SK-N-MC (cell line): ENCODE data around the gene SMCO4.

Experiments
- DNase-seq: peaks from one replicate; pipeline ENCODE4 v3.0.0-alpha.2; 2011; ENCODE audit warnings: low read depth, low spot score
- H3K27ac ChIP-seq: fragments of 200-600 bp; sonication (generic); 2 replicates; pipeline ENCODE4 v1.5.1; 2016; ENCODE audit warnings: mixed run types
- H3K36me3 ChIP-seq: fragments of 200-600 bp; sonication (generic); 2 replicates; pipeline ENCODE4 v1.6.1; 2017; ENCODE audit warnings: antibody characterized with exemption, low read length, mixed read lengths; ENCODE audit not compliant: insufficient read depth
- H3K4me3 ChIP-seq: fragments of 200-600 bp; sonication (generic); 2 replicates; pipeline ENCODE4 v1.5.1; 2016
- H3K9ac ChIP-seq: fragments of 200-600 bp; sonication (generic); 2 replicates; pipeline ENCODE4 v1.8.0; 2017; ENCODE audit warnings: mixed run types, mixed read lengths; ENCODE audit not compliant: insufficient read length
- H3K9me3 ChIP-seq: fragments of 200-600 bp; sonication (generic); 2 replicates; pipeline ENCODE4 v1.6.1; 2017; ENCODE audit warnings: low read depth, mild to moderate bottlenecking, antibody characterized with exemption, low read length, moderate library complexity, mixed read lengths
- EZH2 ChIP-seq: fragments of 200-600 bp; sonication (generic); IDR thresholded peaks from one replicate; pipeline ENCODE4 v1.6.1; 2017; ENCODE audit warnings: antibody characterized with exemption
- FOXP2 ChIP-seq: optimal IDR thresholded peaks from 2 replicates; pipeline ENCODE3; 2011; ENCODE audit warnings: mild to moderate bottlenecking, moderate library complexity; ENCODE audit not compliant: insufficient read depth; ENCODE audit errors: extremely low read length, control extremely low read depth
- POLR2AphosphoS5 ChIP-seq: IDR thresholded peaks from 2 replicates; pipeline ENCODE4 v1.6.1; 2012; ENCODE audit warnings: mild to moderate bottlenecking, low read depth, low read length, borderline replicate concordance

SMCO4 gene

GRCh38 chr11:93567401-93567895, 24.3 kb upstream of the SMCO4 start:
- no peaks in the 10 kb centered on the region for H3K36me3 ChIP-seq
- DNase-seq, result no peak
- TF ChIP-seq POLR2AphosphoS5 (no peak), EZH2 (no peak), FOXP2 (no peak)
- no peak overlapping the region for H3K4me3 ChIP-seq
- H3K9me3 ChIP-seq, result no peaks in the 10 kb centered on the region
- no peak overlapping the region for H3K9ac ChIP-seq
- no peak overlapping the region for H3K27ac ChIP-seq

- TF ChIP-seq FOXP2 (no peak), POLR2AphosphoS5 (no peak), EZH2 (no peak)
- Histone ChIP-seq H3K36me3 (no peaks in the 10 kb centered on the region), H3K9ac (no peak overlapping the region), H3K9me3 (no peaks in the 10 kb centered on the region), H3K27ac (no peak overlapping the region), H3K4me3 (no peak overlapping the region)
- no peak for DNase-seq
Measured at GRCh38 chr11:93564895-93565294, 21.7 kb upstream of the SMCO4 start.

- no peaks in the 10 kb centered on the region for H3K36me3 ChIP-seq
- TF ChIP-seq POLR2AphosphoS5 (no peak), FOXP2 (no peak), EZH2 (no peak)
- DNase-seq, result no peak
Measured at GRCh38 chr11:93563857-93564256, 20.7 kb upstream of the SMCO4 start.

GRCh38 chr11:93560199-93560932, 17.2 kb upstream of the SMCO4 start:
- no peak for TF ChIP-seq FOXP2
- TF ChIP-seq EZH2, result no peak
- TF ChIP-seq POLR2AphosphoS5, result no peak
- no peaks in the 10 kb centered on the region for H3K36me3 ChIP-seq
- no peak for DNase-seq
- H3K9me3 ChIP-seq, result no peaks in the 10 kb centered on the region
- H3K4me3 ChIP-seq, result no peak overlapping the region
- no peak overlapping the region for H3K9ac ChIP-seq
- H3K27ac ChIP-seq, result no peak overlapping the region

More at GRCh38 chr11:93563857-93564256, 20.7 kb upstream of the SMCO4 start:
- Histone ChIP-seq H3K9ac (no peak overlapping the region), H3K9me3 (no peaks in the 10 kb centered on the region), H3K27ac (no peak overlapping the region), H3K4me3 (no peak overlapping the region)

- no peak overlapping the region for H3K4me3 ChIP-seq
- no peak for DNase-seq
- no peak overlapping the region for H3K9ac ChIP-seq
- TF ChIP-seq FOXP2 (no peak), EZH2 (no peak), POLR2AphosphoS5 (no peak)
- H3K36me3 ChIP-seq, result no peaks in the 10 kb centered on the region
- H3K9me3 ChIP-seq, result no peaks in the 10 kb centered on the region
- H3K27ac ChIP-seq, result no peak overlapping the region
Measured at GRCh38 chr11:93559681-93560080, 16.5 kb upstream of the SMCO4 start.

- H3K36me3 ChIP-seq, result no peaks in the 10 kb centered on the region
- H3K9me3 ChIP-seq, result no peaks in the 10 kb centered on the region
- no peak for TF ChIP-seq POLR2AphosphoS5
- TF ChIP-seq EZH2, result no peak
- TF ChIP-seq FOXP2, result no peak
- no peak overlapping the region for H3K9ac ChIP-seq
- DNase-seq, result no peak
- H3K4me3 ChIP-seq, result no peak overlapping the region
- H3K27ac ChIP-seq, result no peak overlapping the region
Measured at GRCh38 chr11:93552874-93553273, 9.7 kb upstream of the SMCO4 start.

- no peak for TF ChIP-seq POLR2AphosphoS5
- TF ChIP-seq EZH2, result no peak
- TF ChIP-seq FOXP2, result no peak
- no peak overlapping the region for H3K27ac ChIP-seq
- H3K9me3 ChIP-seq, result no peaks in the 10 kb centered on the region
- H3K36me3 ChIP-seq, result no peaks in the 10 kb centered on the region
- no peak overlapping the region for H3K4me3 ChIP-seq
- no peak overlapping the region for H3K9ac ChIP-seq
- no peak for DNase-seq
Measured at GRCh38 chr11:93549976-93550375, 6.8 kb upstream of the SMCO4 start.

GRCh38 chr11:93548679-93549319, 5.6 kb upstream of the SMCO4 start:
- no peak overlapping the region for H3K27ac ChIP-seq
- TF ChIP-seq POLR2AphosphoS5 (no peak), EZH2 (no peak), FOXP2 (no peak)
- no peaks in the 10 kb centered on the region for H3K9me3 ChIP-seq
- H3K4me3 ChIP-seq, result no peak overlapping the region
- DNase-seq, result no peak
- H3K9ac ChIP-seq, result no peak overlapping the region
- no peaks in the 10 kb centered on the region for H3K36me3 ChIP-seq

GRCh38 chr11:93547773-93548172, 4.6 kb upstream of the SMCO4 start:
- no peak for TF ChIP-seq POLR2AphosphoS5
- TF ChIP-seq FOXP2, result no peak
- TF ChIP-seq EZH2, result no peak
- H3K9ac ChIP-seq, result no peak overlapping the region
- H3K27ac ChIP-seq, result no peak overlapping the region
- H3K36me3 ChIP-seq, result no peaks in the 10 kb centered on the region
- no peak for DNase-seq
- no peaks in the 10 kb centered on the region for H3K9me3 ChIP-seq
- H3K4me3 ChIP-seq, result no peak overlapping the region
